HCT116 (cell line): Measurements from ENCODE around the gene TAGLN2. TPM values are rescaled to one million over a fixed set of nuclear protein-coding genes. Genes with fewer than 3 reads are reported as not detected.

Experiments
- ATAC-seq: fragments of 200-7000 bp; cut with Tn5 transposase; 2 replicates; pipeline ENCODE4 v1.9.1; 2020; ENCODE audit warnings: mild to moderate bottlenecking, moderate library complexity
- BruUV-seq: library from RNA; stranded (reverse); fragments of 400-500 nt; replicated peaks from 2 replicates; lab custom pipeline; 2021; lab: Mats Ljungman, UMichigan
- CTCF ChIA-PET: fragments of 300-600 bp; sonication (Branson Sonifier 250); formaldehyde crosslinking; loops from one replicate; lab custom pipeline; 2021; ENCODE audit warnings: antibody characterized with exemption; lab: Charles Lee
- POLR2A ChIA-PET: fragments of 300-600, 350-600 bp; sonication (Branson Sonifier 250); formaldehyde crosslinking; loops from one replicate; lab custom pipeline; 2021; ENCODE audit warnings: antibody characterized with exemption; lab: Charles Lee
- RAD21 ChIA-PET, 2 experiments: fragments of 300-600 bp; sonication (Branson Sonifier 250); formaldehyde crosslinking; loops; one replicate each; lab custom pipeline; 2023; ENCODE audit warnings: low total read pairs in 2 of 2; ENCODE audit not compliant: uncharacterized antibody in 2 of 2, unreplicated experiment in 2 of 2, low non-redundant PET in 1 of 2; lab: Charles Lee
- DNase-seq: peaks from one replicate; pipeline ENCODE4 v3.0.0-alpha.2; 2010; ENCODE audit warnings: low read depth, low spot score
- H2AFZ ChIP-seq: fragments of 200-600 bp; shearing (Covaris generic), sonication (generic); 2 replicates; pipeline ENCODE4 v1.6.1; 2017; ENCODE audit warnings: low read depth, mixed run types, mixed read lengths, antibody characterized with exemption, low read length; ENCODE audit not compliant: poor library complexity, severe bottlenecking
- H3K27ac ChIP-seq: 2 replicates; pipeline ENCODE4 v1.5.1; 2012; ENCODE audit warnings: low read depth, low read length
- H3K27me3 ChIP-seq: fragments of 200-600 bp; sonication (generic); 2 replicates; pipeline ENCODE4 v1.6.1; 2016; ENCODE audit warnings: mixed run types, low read length, mixed read lengths; ENCODE audit not compliant: insufficient read depth
- H3K36me3 ChIP-seq, 2 experiments: fragments of 200-500 bp in 1 of 2; fragments of 200-600 bp in 1 of 2; sonication (Bioruptor generic) in 1 of 2; sonication (generic) in 1 of 2; 2 replicates each; pipeline versions ENCODE4 v1.5.1 to v1.6.1; 2014 to 2016; ENCODE audit warnings: low read length in 2 of 2, inconsistent platforms in 1 of 2, mixed read lengths in 1 of 2, mixed run types in 1 of 2; ENCODE audit not compliant: insufficient read depth in 2 of 2, control insufficient read depth in 1 of 2
- H3K4me1 ChIP-seq, 2 experiments: fragments of 200-600 bp in 1 of 2; sonication (generic) in 1 of 2; 2 replicates each; pipeline versions ENCODE4 v1.5.1 to v1.6.1; 2012 to 2017; ENCODE audit warnings: low read length in 2 of 2, inconsistent platforms in 1 of 2, mild to moderate bottlenecking in 1 of 2, mixed read lengths in 1 of 2, mixed run types in 1 of 2, moderate library complexity in 1 of 2; ENCODE audit not compliant: insufficient read depth in 2 of 2, control insufficient read depth in 1 of 2
- H3K4me2 ChIP-seq: fragments of 200-600 bp; sonication (generic); 2 replicates; pipeline ENCODE4 v1.6.1; 2017; ENCODE audit warnings: mixed run types, low read length, mixed read lengths
- H3K4me3 ChIP-seq, 2 experiments: fragments of 200-600 bp in 1 of 2; sonication (generic) in 1 of 2; replicated peaks in 1 of 2; 2 replicates each; pipeline ENCODE4 v1.5.1; 2011 to 2016; ENCODE audit warnings: low read length in 2 of 2, control low read depth in 1 of 2, low read depth in 1 of 2, mild to moderate bottlenecking in 1 of 2, mixed read lengths in 1 of 2, mixed run types in 1 of 2
- H3K79me2 ChIP-seq: fragments of 200-600 bp; sonication (generic); 2 replicates; pipeline ENCODE4 v1.6.1; 2017; ENCODE audit warnings: mild to moderate bottlenecking, mixed run types, low read length, moderate library complexity, mixed read lengths; ENCODE audit not compliant: insufficient read depth
- H3K9ac ChIP-seq: fragments of 200-600 bp; sonication (generic); 2 replicates; pipeline ENCODE4 v1.6.1; 2016; ENCODE audit warnings: low read length, mixed read lengths
- H3K9me2 ChIP-seq: fragments of 200-600 bp; sonication (generic), shearing (Covaris generic); 2 replicates; pipeline ENCODE4 v1.6.1; 2017; ENCODE audit warnings: mixed run types, mild to moderate bottlenecking, moderate library complexity; ENCODE audit not compliant: insufficient read depth
- H3K9me3 ChIP-seq, 2 experiments: fragments of 200-500 bp in 1 of 2; fragments of 200-600 bp in 1 of 2; sonication (Bioruptor generic) in 1 of 2; sonication (generic) in 1 of 2; 2 replicates each; pipeline ENCODE4 v1.6.1; 2014 to 2017; ENCODE audit warnings: low read length in 2 of 2, mixed read lengths in 2 of 2, inconsistent platforms in 1 of 2, low read depth in 1 of 2, mild to moderate bottlenecking in 1 of 2, mixed run types in 1 of 2, moderate library complexity in 1 of 2; ENCODE audit not compliant: control insufficient read depth in 1 of 2, insufficient read depth in 1 of 2
- H4K20me1 ChIP-seq: fragments of 200-600 bp; sonication (generic), shearing (Covaris generic); 2 replicates; pipeline ENCODE4 v1.6.1; 2017; ENCODE audit warnings: mixed run types, mild to moderate bottlenecking, moderate library complexity; ENCODE audit not compliant: insufficient read depth
- ATF3 ChIP-seq: IDR thresholded peaks from 2 replicates; pipeline ENCODE4 v1.6.1; 2012
- CBX3 ChIP-seq: IDR thresholded peaks from 2 replicates; pipeline ENCODE4 v1.6.1; 2012; ENCODE audit warnings: low read depth
- CEBPB ChIP-seq: IDR thresholded peaks from 2 replicates; pipeline ENCODE4 v1.6.1; 2012; ENCODE audit warnings: low read depth
- ELF1 ChIP-seq: IDR thresholded peaks from 2 replicates; pipeline ENCODE4 v1.6.1; 2012; ENCODE audit warnings: low read depth, borderline replicate concordance
- EZH2 ChIP-seq: fragments of 200-600 bp; sonication (generic); IDR thresholded peaks from 2 replicates; pipeline ENCODE4 v1.6.1; 2017; ENCODE audit warnings: antibody characterized with exemption, mixed run types
- FOSL1 ChIP-seq: IDR thresholded peaks from 2 replicates; pipeline ENCODE4 v1.6.1; 2012; ENCODE audit warnings: low read depth
- JUND ChIP-seq: IDR thresholded peaks from 2 replicates; pipeline ENCODE4 v1.6.1; 2012
- MAX ChIP-seq: IDR thresholded peaks from 2 replicates; pipeline ENCODE4 v1.6.1; 2012
- POLR2AphosphoS5 ChIP-seq: IDR thresholded peaks from 2 replicates; pipeline ENCODE4 v1.6.1; 2011; ENCODE audit warnings: mild to moderate bottlenecking, low read depth, low read length, moderate library complexity
- RAD21 ChIP-seq: IDR thresholded peaks from 2 replicates; pipeline ENCODE4 v1.6.1; 2012; ENCODE audit warnings: low read depth, mild to moderate bottlenecking
- SP1 ChIP-seq: IDR thresholded peaks from 2 replicates; pipeline ENCODE4 v1.6.1; 2012; ENCODE audit warnings: low read depth
- SRF ChIP-seq: IDR thresholded peaks from 2 replicates; pipeline ENCODE4 v1.6.1; 2012; ENCODE audit warnings: low read depth
- TCF7L2 ChIP-seq: IDR thresholded peaks from 2 replicates; pipeline ENCODE4 v1.7.0; 2011; ENCODE audit warnings: borderline replicate concordance, inconsistent platforms; ENCODE audit not compliant: insufficient read depth, insufficient read length; ENCODE audit errors: extremely low read depth
- YY1 ChIP-seq: IDR thresholded peaks from 2 replicates; pipeline ENCODE4 v1.6.1; 2011; ENCODE audit warnings: low read length, low read depth, moderate library complexity, mild to moderate bottlenecking; ENCODE audit not compliant: insufficient replicate concordance; ENCODE audit errors: extremely low read depth
- ZBTB33 ChIP-seq: IDR thresholded peaks from 2 replicates; pipeline ENCODE4 v1.6.1; 2011; ENCODE audit warnings: mild to moderate bottlenecking, low read length, moderate library complexity; ENCODE audit not compliant: insufficient replicate concordance; ENCODE audit errors: extremely low read depth
- ZFX ChIP-seq: fragments of 450-650 bp; IDR thresholded peaks from 2 replicates; pipeline ENCODE4 v1.6.1; 2017
- ZNF274 ChIP-seq: fragments of 200-500 bp; sonication (Bioruptor generic); IDR thresholded peaks from 2 replicates; pipeline ENCODE4 v1.6.1; 2014; ENCODE audit warnings: mild to moderate bottlenecking, low read depth, low read length, inconsistent platforms
- intact Hi-C: fragments of 100-400 bp; cut with micrococcal nuclease; formaldehyde crosslinking; loops from 2 replicates; pipeline ENCODE4 v1.10.0; 2022
- total RNA-seq: library from RNA; stranded (reverse); gene quantifications from one replicate; pipeline ENCODE4 v1.2.1, GENCODE V29; 2021; ENCODE audit not compliant: unreplicated experiment

The TAGLN2 gene
- total RNA-seq, 1 experiment from 2014 or later: 127 TPM

- POLR2A ChIA-PET: no interaction called here
- RAD21 ChIA-PET: no interaction called here
- no peaks in the 10 kb centered on the region for H3K79me2 ChIP-seq
Measured at GRCh38 chr1:159964144-159964543, 38.8 kb upstream of the TAGLN2 start.

More at GRCh38 chr1:159964144-159964543, 38.8 kb upstream of the TAGLN2 start:
- Histone ChIP-seq H3K9me3 (no peaks in the 10 kb centered on the region; a peak in 1 of 4 replicates), H3K27me3 (no peaks in the 10 kb centered on the region), H3K27ac (no peak overlapping the region), H3K36me3 (no peaks in the 10 kb centered on the region), H3K4me2 (no peak overlapping the region), H2AFZ (no peak overlapping the region), H3K9me2 (no peaks in the 10 kb centered on the region), H3K4me3 (no peak overlapping the region), H4K20me1 (no peaks in the 10 kb centered on the region), H3K9ac (no peak overlapping the region), H3K4me1 (peaks cover 6 to 20% of the 10 kb centered on the region in 2 experiments; a peak in 3 of 4 replicates)
- no peak for TF ChIP-seq TCF7L2
- TF ChIP-seq EZH2: no peak
- no peak for TF ChIP-seq CEBPB
- no peak for TF ChIP-seq JUND
- no peak for TF ChIP-seq ZNF274
- no peak for TF ChIP-seq POLR2AphosphoS5
- TF ChIP-seq ATF3: no peak
- no peak for TF ChIP-seq CBX3
- no peak for TF ChIP-seq SRF
- no peak for TF ChIP-seq RAD21
- TF ChIP-seq YY1: no peak
- TF ChIP-seq SP1: no peak
- no peak for TF ChIP-seq ZBTB33
- no peak for TF ChIP-seq ELF1
- TF ChIP-seq FOSL1: no peak
- TF ChIP-seq ZFX: no peak
- TF ChIP-seq MAX: no peak
- ATAC-seq (no peak), DNase-seq (no peak)
- CTCF ChIA-PET: no interaction called here
- intact Hi-C loops: no loop called here
- no TSS peak for BruUV-seq
